Lower leg skin (tissue), 4 donors: ENCODE data around the gene PPME1. TPM values are rescaled to one million over a fixed set of nuclear protein-coding genes. Genes with fewer than 3 reads are reported as not detected.

Experiments used
- DNase-seq, 2 donors: peaks; one replicate each; pipeline ENCODE4 v3.0.0-alpha.2; 2019; ENCODE audit warnings: low spot score in 2 of 2
- H3K4me3 ChIP-seq: fragments of 200-600 bp; sonication (generic); 2 replicates; pipeline ENCODE4 v1.5.1; 2017; ENCODE audit warnings: mild to moderate bottlenecking, low read depth; ENCODE audit not compliant: poor library complexity, severe bottlenecking
- CTCF ChIP-seq, 3 donors: fragments of 450-650 bp; IDR thresholded peaks; one replicate each; pipeline ENCODE4 v1.5.1; 2016; ENCODE audit warnings: antibody characterized with exemption in 3 of 3, mild to moderate bottlenecking in 3 of 3, moderate library complexity in 2 of 3
- POLR2A ChIP-seq, 2 donors: fragments of 450-650 bp; IDR thresholded peaks; one replicate each; pipeline ENCODE4 v1.6.1; 2016 to 2017; ENCODE audit warnings: antibody characterized with exemption in 2 of 2, mild to moderate bottlenecking in 1 of 2, moderate library complexity in 1 of 2
- WGBS, 2 donors: methylation state at CpG; one replicate each; pipeline ENCODE4 v1.1.5; 2018; 5-methylcytosine and 5-hydroxymethylcytosine counted together
- intact Hi-C: fragments of 100-400 bp; cut with DNase I; formaldehyde crosslinking; loops from one replicate; pipeline ENCODE4 v1.15.0; 2023; ENCODE audit warnings: low total_unique reads
- total RNA-seq, 4 donors: library from RNA; depleted of rRNA; stranded (reverse); fragments of >200 nt; gene quantifications; one replicate each; pipeline ENCODE4 v1.1.0, GENCODE V29; 2016

The PPME1 gene
- total RNA-seq, 4 donors from 2014 or later = 34.7 to 45.7 (median 39.0) TPM

GRCh38 chr11:74288161-74288560 is 117.1 kb downstream of the PPME1 start:
- 23 to 50% methylated on average over 1 of the region's 1 CpG for WGBS, 2 donors
- H3K4me3 ChIP-seq = no peak overlapping the region
- no peak for DNase-seq
- no peak for TF ChIP-seq CTCF (IDR thresholded peaks at IDR 0.05)
- no peak for TF ChIP-seq POLR2A (IDR thresholded peaks at IDR 0.05)
- intact Hi-C loops = no loop called here

GRCh38 chr11:74288911-74289310 is 117.8 kb downstream of the PPME1 start:
- TF ChIP-seq POLR2A (IDR thresholded peaks at IDR 0.05) (no peak), CTCF (IDR thresholded peaks at IDR 0.05) (no peak)
- intact Hi-C loops = no loop called here
- DNase-seq = no peak
- 42 to 53% methylated on average over 4 of the region's 4 CpGs for WGBS, 2 donors
- H3K4me3 ChIP-seq = no peak overlapping the region

- intact Hi-C loops = no loop called here
- WGBS, 2 donors = 81 to 97% methylated on average over 1 of the region's 1 CpG
- H3K4me3 ChIP-seq = no peak overlapping the region
- no peak for TF ChIP-seq POLR2A (IDR thresholded peaks at IDR 0.05)
- no peak for TF ChIP-seq CTCF (IDR thresholded peaks at IDR 0.05)
- DNase-seq = no peak
Measured at GRCh38 chr11:74297484-74297883, 126.4 kb downstream of the PPME1 start.

- no peak overlapping the region for H3K4me3 ChIP-seq
- TF ChIP-seq CTCF (IDR thresholded peaks at IDR 0.05) (no peak), POLR2A (IDR thresholded peaks at IDR 0.05) (no peak)
- intact Hi-C loops = no loop called here
- no peak for DNase-seq
- WGBS, 2 donors = 71 to 73% methylated on average over 3 of the region's 3 CpGs
Measured at GRCh38 chr11:74299015-74299414, 127.9 kb downstream of the PPME1 start.

Other genes with a start within 250 kb of the PPME1 start
- gene DNAJB13, start 220.3 kb upstream of the PPME1 start, total RNA-seq = under 1 TPM in 1 of 4 donors, not detected in 3; 0.42 TPM
- 10 to 100 TPM in 2 of 4 donors, 1 to 10 TPM in 2; 2.2 to 14.0 (median 10.1) TPM for gene UCP2, start 188.4 kb upstream of the PPME1 start, total RNA-seq
- gene UCP3, start 162.2 kb upstream of the PPME1 start, total RNA-seq = 1 to 10 TPM in 3 of 4 donors, under 1 TPM in 1; 0.68 to 6.4 (median 3.6) TPM
- 10 to 100 TPM; 16.9 to 28.0 (median 24.4) TPM for gene C2CD3, start 287 bp upstream of the PPME1 start, total RNA-seq
- under 1 TPM in 2 of 4 donors, not detected in 2; 0.17 to 0.81 TPM for gene P4HA3, start 140.4 kb downstream of the PPME1 start, total RNA-seq
- gene PGM2L1, start 227.1 kb downstream of the PPME1 start, total RNA-seq = 1 to 10 TPM; 1.0 to 1.8 (median 1.2) TPM